NCI-H1436 (cell line): ENCODE results near the gene ARL6IP4.

Experiments
- DNase-seq: peaks from one replicate; lab custom pipeline; 2025; lab: John Stamatoyannopoulos, UW

ARL6IP4 gene

GRCh38 chr12:122990961-122991622 lies 10.6 kb downstream of the ARL6IP4 start:
- DNase-seq = no peak

GRCh38 chr12:122991623-122992275 lies 11.3 kb downstream of the ARL6IP4 start:
- DNase-seq = no peak

- DNase-seq = no peak
These were observed 11.9 kb downstream of the ARL6IP4 start for GRCh38 chr12:122992386-122992785.

DNA sequence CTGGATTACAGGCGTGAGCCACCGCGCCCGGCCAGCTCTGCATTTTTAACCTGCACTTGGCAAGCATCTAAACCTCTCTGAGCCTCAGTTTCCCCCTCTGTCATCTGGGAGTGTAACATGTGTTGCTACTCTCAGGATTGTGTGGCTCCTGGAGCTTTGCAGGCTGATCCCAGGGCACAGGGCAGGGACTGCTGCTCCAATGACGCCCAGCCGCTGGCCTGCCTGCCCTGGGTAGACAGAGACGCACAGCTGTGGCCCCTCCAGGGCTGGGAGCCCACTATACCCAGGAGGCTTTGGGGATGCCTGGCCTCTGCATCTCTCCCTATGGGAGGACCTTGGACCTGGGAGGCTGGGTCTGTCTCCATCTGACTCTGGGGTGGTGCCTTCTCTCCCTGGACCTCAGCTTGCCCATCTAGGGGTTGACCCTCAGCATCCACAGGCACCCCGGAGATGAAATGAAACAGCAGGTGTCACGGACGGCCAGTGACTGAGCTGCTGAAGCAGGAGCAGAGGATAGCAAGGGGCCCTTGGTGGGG lies 13.7 kb downstream of the ARL6IP4 start:
- no peak for DNase-seq

- DNase-seq = no peak
These were observed 14.5 kb downstream of the ARL6IP4 start for GRCh38 chr12:122994781-122995502.

DNA sequence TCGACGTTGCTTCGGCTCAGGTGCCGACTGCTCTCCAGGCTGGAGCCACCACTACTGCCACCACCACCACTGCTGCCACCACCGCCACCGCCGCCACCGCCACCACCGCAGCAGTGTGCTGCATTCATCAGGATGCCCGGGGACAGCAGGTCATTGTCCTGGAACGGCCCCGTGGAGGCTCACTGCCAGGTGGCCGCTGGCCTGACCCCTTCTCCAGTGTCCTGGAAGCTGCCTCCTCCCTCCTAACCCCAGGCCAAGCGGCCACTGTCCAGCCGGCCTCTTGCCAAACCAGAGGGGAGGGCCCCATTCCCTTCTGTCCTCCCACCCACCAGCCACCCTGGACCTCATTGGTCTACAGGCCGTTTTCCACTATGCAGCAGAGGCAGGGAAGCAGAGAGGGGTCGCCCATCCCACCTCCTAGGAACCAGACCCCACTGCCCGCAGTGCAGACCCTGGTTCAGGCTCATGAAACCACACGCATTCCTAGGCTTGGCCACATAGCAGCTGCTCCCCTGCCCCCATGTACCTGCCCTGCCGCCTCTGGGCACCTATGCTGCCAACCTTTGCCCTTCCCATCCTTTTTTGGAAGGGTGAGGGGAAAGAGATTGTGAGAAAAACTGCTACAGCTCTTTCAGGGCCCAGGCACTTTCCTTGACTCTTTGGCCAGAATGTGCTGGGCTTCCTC lies 15.2 kb downstream of the ARL6IP4 start:
- no peak for DNase-seq

- no peak for DNase-seq
These were observed 15.7 kb downstream of the ARL6IP4 start for GRCh38 chr12:122996188-122996601.

GRCh38 chr12:122996621-122997342 lies 16.3 kb downstream of the ARL6IP4 start:
- no peak for DNase-seq

- no peak for DNase-seq
These were observed 17.1 kb downstream of the ARL6IP4 start for GRCh38 chr12:122997343-122998250.

DNA sequence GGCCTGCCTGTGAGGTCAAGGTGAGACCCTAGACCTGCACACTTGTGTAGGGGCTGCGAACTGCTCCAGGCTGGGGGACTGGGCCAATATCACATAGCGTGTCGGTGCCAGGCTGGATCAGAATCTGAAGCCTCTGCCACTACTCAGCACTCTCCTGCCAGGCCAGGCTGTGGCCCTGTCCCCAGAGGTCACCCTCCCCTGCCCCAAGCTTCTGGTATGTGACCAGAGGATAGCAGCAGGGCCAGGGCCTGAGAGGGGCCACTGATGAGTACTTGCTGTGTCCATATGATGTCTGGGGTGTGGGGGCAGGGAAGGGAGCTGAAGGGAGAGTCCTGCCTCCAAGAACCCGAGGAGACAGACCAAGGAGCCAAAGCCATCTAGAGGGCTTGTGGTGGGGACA lies 17.8 kb downstream of the ARL6IP4 start:
- no peak for DNase-seq

GRCh38 chr12:122999196-122999946 lies 18.9 kb downstream of the ARL6IP4 start:
- DNase-seq = no peak

- no peak for DNase-seq
These were observed 19.5 kb downstream of the ARL6IP4 start for GRCh38 chr12:122999986-123000420.

DNA sequence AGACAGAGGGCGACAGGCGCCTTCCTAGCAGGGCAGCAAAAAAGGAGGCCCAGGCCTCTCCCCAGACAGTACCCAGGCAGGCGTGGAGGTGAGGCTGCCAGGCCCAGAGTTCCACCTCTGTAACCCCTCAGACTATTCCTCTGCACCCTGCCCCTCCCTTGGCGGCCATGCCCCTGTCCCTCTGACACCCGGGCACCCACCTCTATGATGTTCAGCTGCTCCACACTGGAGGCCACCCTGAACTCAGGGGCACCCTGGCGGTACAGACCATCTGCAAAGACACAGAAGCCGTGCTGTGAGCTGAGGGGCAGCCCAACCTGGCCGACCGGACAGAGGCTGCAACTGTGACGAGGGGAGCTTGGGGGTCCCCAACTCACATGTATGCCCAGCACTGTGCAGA lies 20.1 kb downstream of the ARL6IP4 start:
- DNase-seq = no peak

DNA sequence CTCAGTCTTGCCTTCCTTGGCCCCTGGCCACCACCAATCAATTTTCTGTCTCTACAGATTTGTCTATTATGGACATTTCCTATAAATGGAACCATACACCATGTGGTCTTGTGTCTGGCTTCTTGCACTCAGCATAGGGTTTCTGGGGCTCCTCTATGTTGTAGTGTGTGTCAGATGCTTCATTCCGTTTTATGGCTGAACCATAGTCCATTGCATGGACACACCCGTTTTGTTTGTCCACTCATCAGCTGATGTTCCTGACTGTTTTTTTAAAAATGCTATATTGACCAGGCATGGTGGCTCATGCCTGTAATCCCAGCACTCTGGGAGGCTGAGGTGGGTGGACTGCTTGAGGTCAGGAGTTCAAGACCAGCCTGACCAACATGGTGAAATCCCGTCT lies 21.0 kb downstream of the ARL6IP4 start:
- no peak for DNase-seq

DNA sequence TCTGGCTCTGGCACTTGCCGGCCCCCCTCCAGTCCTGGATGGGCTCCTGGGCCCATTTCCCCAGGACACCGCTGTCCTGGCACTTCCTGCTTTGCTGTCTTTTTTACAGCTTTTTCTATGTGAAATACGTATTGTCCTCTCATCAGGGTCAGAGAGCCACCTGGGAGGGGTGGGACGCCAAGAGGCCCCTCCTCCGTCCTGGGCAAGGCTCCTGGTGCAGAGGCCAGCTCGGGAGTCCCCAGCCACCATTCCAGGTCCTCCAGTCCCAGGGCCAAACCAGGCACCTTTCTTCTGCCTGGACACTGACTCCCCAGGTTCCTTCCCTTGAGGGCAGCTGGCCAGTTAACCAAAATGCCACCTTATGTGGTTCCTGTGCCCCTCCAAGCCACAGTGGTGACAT lies 22.8 kb downstream of the ARL6IP4 start:
- DNase-seq = no peak

- DNase-seq = no peak
These were observed 23.8 kb downstream of the ARL6IP4 start for GRCh38 chr12:123004287-123004686.

- DNase-seq = no peak
These were observed 24.7 kb downstream of the ARL6IP4 start for GRCh38 chr12:123005081-123005626.

- DNase-seq = no peak
These were observed 26.5 kb downstream of the ARL6IP4 start for GRCh38 chr12:123006977-123007376.

GRCh38 chr12:123010110-123010509 lies 29.6 kb downstream of the ARL6IP4 start:
- no peak for DNase-seq
